NCI-H187 (cell line): ENCODE measurements around the gene OR7G1.

Experiments used
- DNase-seq, 2 experiments: peaks; one replicate each; lab custom pipeline; 2025; lab: John Stamatoyannopoulos, UW

The OR7G1 gene, protein sequence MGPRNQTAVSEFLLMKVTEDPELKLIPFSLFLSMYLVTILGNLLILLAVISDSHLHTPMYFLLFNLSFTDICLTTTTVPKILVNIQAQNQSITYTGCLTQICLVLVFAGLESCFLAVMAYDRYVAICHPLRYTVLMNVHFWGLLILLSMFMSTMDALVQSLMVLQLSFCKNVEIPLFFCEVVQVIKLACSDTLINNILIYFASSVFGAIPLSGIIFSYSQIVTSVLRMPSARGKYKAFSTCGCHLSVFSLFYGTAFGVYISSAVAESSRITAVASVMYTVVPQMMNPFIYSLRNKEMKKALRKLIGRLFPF

GRCh38 chr19:9115307-9115813 lies at the start of gene OR7G1:
Gene OR7G1, minus strand, starts transcription at chr19:9115763. Its CDS starts 0 bp downstream, at chr19:9115763.
- no peak for DNase-seq

DNA sequence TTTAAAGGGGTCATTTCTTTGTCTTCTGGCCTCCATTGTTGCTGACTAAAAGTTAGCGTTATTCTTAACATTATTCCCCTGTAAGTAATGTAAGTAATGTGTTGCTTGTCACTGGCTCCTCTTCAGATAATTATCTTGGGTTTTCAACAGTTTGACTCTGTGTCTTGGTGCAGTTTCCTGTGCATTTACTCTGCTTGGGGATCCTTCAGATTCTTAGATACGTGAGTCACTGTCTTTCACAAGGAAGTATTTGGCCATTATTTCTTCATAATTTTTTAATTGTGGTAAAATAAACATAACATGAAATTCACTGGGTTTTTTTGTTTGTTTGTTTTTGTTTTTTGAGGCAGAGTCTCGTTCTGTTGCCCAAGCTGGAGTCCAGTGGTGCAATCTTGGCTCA lies 49.7 kb upstream of the OR7G1 start:
- no peak for DNase-seq

- DNase-seq = no peak
These were observed 45.9 kb upstream of the OR7G1 start for GRCh38 chr19:9161427-9161826.

DNA sequence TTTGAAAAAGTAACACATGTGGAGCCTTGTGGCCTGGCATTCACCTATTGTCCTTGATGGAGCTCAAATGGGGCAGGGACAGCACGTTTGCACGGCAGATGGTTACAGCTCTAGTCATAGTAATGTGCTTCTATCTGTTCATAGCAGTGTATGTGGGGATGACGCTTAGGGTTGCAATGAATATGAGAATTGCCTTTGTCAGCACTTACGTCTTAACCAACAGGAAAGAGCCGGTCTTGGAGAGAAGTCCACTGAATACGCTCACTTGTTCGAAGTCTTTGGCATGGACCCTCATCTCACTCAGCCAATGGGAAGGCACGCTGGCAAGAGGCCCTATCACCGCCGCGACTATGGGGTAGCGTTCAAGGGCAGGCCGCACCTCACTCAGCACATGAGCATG lies 44.3 kb upstream of the OR7G1 start:
- DNase-seq = no peak

DNA sequence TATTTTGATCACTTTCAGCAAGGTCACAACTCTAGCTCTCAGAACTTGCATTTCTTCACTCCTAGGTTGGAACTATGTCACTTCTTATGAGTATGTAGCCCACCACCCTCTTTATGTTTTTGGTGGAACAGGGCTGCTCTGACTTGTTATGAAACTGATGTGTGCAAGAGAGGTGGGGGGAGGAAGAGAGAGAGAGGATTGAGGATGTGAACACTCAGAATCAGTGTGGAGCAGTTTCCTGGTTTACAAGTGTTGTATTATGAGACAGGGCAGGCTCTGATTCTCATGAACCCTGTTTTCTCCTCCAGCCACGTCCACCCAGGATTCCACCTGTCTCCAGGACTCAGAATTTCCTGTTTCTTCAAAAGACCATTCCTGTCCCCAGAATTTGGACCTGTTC lies 40.7 kb upstream of the OR7G1 start:
- DNase-seq = no peak

DNA sequence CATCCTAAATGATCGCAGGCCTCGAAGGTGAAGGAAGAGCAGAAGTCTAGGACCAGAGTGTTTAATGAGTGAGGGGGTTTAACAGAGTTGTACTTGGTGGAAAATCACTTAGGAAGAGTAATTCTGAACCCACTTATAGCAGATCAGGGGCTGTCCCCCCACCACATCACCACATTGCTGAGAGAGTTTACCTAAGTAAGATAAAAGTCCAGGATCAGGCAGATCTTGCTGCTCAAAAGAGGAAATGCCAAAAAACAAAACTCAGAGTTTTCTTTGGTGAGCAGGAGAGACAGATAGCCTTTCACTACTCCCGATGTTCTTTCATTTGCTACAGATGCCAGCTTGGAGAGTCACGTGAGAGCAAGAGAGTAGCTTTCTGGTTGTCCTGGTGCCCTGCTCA lies 40.0 kb upstream of the OR7G1 start:
- DNase-seq = no peak

DNA sequence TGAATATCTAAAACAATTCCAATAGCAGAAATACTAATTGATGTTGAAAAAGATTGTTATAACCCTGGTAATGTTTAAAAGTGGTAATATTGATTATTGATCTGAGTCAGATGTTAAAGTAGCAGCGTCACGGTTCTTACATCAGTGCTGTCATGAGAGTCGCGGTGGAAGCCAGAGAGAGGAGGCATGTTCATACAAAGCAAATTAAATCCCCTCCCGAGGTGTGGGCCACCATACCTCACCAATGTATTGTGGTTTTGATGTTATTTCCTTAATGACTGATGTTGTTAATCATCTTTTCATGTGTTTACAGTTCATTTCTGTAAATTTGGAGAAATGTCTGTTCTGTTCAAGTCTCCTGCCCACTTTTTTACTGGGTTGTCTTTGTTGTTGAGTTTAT lies 35.8 kb upstream of the OR7G1 start:
- no peak for DNase-seq

- DNase-seq = no peak
These were observed 35.1 kb upstream of the OR7G1 start for GRCh38 chr19:9150650-9151049.

DNA sequence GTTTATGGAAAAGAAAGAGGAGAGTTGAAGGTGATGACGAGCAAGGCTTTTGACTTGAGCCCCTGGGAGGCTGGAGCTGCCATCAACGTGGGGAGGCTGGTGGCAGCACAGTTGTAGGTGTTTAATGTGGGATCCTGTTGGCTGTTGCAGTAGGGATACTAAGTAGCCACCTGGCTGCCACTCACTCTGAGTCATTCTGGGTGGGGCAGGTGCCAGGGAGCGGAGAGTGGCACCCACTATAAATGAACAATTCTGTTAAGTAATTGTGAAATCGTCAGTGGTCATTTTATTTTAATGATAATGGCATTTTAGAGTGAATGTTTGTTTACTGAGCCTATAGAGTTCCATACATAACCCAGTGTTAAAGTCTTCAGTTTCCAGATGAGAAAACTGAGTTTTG lies 34.4 kb upstream of the OR7G1 start:
- DNase-seq = no peak

DNA sequence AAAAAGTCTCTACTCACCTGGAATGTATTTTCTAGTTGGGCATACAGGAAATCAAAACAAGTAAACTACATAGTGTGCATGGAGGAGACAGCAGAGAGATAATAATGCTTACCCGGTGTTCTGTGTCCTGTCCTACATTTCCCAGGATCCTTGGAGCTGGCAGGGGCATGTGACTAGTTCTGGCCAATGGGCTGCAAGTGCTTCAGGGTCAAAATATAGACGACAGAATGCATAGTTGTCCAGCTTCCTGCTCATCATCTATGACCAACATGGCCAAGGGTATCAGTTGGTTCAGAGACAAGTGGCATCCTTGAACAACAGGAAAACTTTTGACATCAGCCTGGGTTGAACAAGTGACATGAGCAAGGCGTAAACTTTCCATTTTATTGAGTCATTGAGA lies 33.1 kb upstream of the OR7G1 start:
- no peak for DNase-seq

DNA sequence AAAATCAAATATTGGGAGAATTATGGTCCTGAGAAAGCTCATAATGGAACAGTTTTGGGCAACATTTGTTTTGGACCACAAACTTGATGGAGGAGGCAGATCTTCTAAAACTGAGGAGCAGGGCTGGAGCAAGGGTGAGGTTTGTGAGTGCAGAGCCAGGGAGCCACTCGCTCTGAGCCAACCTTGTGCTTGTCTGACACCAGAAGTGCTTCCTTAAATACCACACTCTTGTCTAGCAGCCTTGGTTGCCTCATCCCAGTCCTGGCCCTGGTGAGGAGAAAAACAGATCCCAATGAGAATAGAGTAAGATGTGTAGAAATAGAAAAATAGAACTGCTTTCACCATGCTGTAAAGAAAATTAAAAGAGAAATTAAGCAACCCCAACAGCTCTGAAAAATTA lies 31.3 kb upstream of the OR7G1 start:
- no peak for DNase-seq

- DNase-seq = no peak
These were observed 29.4 kb upstream of the OR7G1 start for GRCh38 chr19:9144920-9145319.

DNA sequence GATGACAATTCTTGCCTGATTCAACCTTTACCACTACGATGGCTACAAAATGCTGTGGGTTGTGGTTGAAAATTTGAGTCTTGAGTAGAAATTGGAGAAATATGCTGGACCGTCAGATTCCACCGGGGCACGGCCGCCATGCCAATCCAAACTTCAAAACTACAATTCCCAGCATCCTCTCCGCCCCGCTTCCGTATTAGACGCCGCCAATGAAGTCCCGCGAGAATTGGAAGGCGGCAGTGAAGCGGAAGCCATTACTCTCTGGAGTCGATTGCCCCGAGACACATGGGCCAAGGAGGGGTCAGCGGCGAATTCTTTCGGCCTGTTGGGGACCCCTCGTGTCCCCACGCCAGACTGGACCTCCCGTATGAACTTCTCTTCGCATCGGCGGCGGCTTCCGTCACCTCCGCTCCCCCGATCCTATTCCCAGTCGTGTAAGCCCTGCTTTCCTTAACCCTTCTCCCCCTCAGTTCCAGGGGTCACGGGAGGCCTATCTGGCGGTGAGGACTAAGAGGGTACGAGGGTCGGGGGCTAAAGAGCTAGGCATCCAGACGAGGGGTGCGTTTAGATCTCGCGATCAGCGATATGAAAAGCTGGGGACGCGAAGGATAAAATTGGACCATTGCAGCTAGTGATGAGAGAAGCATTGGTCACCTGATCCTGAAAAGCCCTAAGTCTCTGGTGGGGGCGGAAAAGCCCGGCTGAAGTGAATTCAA lies 24.8 kb upstream of the OR7G1 start, which contains the start of gene ZNF317:
ZNF317 (plus strand) TSS at position 239 of the 716 bp plus-strand sequence. CDS start 15,620 bp downstream, outside the sequence.
- DNase-seq = peak; percentile 40 to 67

DNA sequence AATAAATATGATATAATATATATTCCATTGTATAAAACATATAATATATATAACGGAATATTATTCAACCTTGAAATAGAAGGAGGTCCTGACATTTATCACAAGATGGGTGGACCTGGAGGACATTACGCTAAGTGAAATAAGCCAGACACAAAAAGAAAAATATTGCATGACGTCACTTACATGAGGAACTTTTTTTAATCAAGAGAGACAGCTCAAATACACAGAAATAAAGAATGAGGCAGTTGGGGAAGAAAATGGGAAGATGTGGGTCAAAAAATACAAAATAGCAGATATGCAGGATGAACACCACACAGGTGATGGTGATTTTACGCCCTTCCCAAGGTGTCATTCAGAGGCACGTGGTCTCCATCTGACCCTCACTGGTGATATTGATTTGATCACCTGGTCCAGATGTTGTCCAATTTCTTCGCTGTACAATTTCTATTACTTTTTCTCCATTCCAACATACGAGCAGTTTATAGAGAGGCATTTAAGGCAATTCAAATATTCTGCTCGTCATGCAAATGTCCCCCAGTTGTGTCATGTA lies 24.1 kb upstream of the OR7G1 start:
- no peak for DNase-seq

GRCh38 chr19:9132422-9132821 lies 16.9 kb upstream of the OR7G1 start:
- DNase-seq = no peak

- DNase-seq = no peak
These were observed 15.4 kb upstream of the OR7G1 start for GRCh38 chr19:9130965-9131364.

DNA sequence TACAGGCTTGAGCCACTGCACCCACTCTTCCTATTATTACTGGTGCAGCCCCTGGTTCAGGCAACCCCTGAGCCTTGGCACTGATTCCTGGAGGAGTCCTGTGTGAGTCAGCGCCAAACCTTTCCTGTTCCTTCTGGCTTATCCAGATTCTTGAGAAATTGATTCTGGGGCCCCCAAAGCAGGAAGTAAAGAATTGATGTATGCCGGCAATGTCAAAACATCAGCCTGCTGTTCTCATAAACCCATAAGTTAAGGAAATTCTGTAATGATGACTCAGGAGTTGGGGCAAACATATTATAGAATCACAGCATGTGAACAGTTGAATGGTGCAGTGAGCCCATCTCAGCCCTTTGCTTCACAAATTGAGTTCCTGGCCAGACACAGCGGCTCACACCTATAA lies 12.6 kb upstream of the OR7G1 start:
- DNase-seq = no peak

DNA sequence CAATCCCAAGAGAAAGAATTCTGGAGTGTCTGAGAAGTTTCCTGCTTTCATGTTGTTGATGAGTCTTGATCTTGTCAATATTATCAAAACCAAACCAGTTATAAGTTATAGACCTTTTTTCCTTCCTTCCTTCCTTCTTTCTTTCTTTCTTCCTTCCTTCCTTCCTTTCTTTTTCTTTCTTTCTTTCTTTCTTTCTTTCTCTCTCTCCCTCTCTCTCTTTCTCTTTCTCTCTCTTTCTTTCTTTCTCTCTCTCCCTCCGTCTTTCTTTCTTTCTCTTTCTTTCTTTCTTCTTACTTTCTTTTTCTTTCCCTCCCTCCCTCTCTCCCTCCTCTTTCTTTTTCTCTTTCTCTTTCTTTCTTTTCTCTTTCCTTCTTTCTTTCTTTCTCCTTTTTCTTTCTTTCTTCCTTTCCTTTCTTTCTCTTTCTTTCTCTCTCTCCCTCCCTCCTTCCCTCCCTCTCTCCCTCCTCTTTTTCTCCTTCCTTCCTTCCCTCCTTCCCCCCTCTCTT lies 11.4 kb upstream of the OR7G1 start, which contains the start of gene OR7G3:
OR7G3 (minus strand) TSS at position 51 of the 506 bp plus-strand sequence; CDS start at position 51, 0 bp downstream.
- no peak for DNase-seq

- no peak for DNase-seq
These were observed 984 bp upstream of the OR7G1 start for GRCh38 chr19:9116547-9116946.

- no peak for DNase-seq
These were observed 5.6 kb downstream of the OR7G1 start for GRCh38 chr19:9109959-9110358.

DNA sequence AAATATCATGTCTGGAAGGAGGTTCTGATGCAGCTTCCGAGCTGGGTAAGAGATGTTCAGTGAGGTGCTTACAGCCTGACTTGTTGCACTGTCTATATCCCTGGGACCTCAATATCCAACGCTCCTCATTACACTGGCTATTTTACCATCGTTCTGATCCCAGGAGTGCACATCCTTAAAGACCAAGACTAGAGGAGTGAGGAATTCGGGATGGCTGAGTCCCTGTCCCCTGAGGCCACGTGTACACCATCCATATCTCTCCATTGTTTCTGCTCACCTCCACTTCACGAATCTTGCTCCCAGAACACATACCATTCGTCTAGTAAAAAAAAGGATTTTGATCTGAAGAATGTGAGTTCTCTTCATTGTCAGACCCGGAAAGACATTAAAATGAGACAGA lies 8.2 kb downstream of the OR7G1 start, which contains the start of gene OR7G2:
OR7G2 (minus strand) TSS at position 101 of the 400 bp plus-strand sequence. CDS start 4,232 bp downstream, outside the sequence.
- no peak for DNase-seq

DNA sequence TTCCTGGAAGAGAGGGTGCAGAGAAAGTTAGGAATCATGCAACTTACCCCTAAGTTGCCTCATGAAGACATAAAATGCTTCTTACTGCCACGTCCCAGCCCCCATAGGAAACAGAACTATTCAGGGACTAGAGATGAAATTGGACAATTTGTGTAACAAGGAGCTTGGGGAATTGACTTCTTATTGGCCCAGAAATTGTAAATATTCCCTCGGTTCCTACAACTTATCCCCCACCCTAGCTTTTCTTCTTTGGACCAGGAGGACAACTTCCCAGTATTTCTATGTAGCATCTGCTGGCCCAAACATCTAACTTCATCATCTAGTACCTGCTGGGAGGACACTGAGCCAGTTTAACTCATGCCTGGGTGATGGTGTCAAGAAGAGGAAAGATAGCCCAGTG lies 28.8 kb downstream of the OR7G1 start, which contains the start of gene OR1M1:
OR1M1 (plus strand) TSS at position 301 of the 400 bp plus-strand sequence. CDS start 6,184 bp downstream, outside the sequence.
- DNase-seq = no peak
